Measurements from ENCODE around the gene CIAPIN1.
A peak's percentile ranks its signal among the peaks of the same experiment; 100 is the strongest.

CIAPIN1 gene

DNA sequence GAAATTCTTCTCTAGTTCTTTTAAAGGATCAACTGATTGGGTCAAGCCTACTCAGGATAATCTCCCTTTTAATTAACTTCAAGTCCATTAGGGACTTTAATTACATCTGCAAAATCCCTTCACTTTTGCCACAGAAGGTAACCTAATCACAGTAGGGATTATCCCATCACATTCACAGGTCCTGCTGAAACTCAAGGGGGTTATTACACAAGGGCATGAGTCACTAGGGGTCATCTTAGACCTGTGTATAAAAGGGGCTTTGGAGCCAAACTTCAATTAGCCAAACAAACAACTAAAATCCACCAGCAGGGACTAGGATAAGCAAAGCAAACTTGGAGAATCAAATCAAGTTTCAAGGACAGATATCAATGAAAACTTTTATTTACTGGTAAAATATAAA is 19.4 kb downstream of the CIAPIN1 start:
- Histone ChIP-seq H3K36me3 (ENCODE audit: control insufficient read depth, insufficient read depth, low read length) (peaks cover 27% of the 10 kb centered on the region), H3K4me3 (ENCODE audit: low read depth, low read length) (no peak overlapping the region), H3K4me1 (ENCODE audit: control insufficient read depth, insufficient read depth, low read length) (no peaks in the 10 kb centered on the region), H3K9ac (ENCODE audit: low read depth, low read length) (no peak overlapping the region), H3K27me3 (ENCODE audit: control insufficient read depth, insufficient read depth, low read length) (no peaks in the 10 kb centered on the region), H3K9me3 (ENCODE audit: control insufficient read depth, insufficient read depth, low read length) (no peaks in the 10 kb centered on the region)

DNA sequence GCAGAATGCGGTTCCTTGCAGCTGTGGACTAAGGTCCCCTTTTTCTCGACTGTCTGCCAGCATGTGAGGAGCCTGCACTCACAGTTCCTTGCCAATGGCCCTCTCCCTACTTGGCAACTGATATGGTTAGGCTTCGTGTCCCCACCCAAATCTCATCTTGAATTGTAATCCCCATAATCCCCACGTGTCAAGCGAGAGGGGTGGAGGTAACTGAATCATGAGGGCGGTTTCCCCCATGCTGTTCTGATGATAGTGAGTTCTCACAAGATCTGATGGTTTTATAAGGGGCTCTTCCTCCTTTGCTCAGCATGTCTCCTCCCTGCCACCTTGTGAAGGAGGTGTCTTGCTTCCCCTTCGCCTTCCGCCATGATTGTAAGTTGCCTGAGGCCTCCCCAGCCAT is 19.9 kb downstream of the CIAPIN1 start:
- H3K27me3 ChIP-seq (ENCODE audit: control insufficient read depth, insufficient read depth, low read length): no peaks in the 10 kb centered on the region
- H3K9me3 ChIP-seq (ENCODE audit: control insufficient read depth, insufficient read depth, low read length): no peaks in the 10 kb centered on the region
- no peak overlapping the region for H3K4me3 ChIP-seq (ENCODE audit: low read depth, low read length)
- peaks cover 2% of the 10 kb centered on the region for H3K4me1 ChIP-seq (ENCODE audit: control insufficient read depth, insufficient read depth, low read length)
- H3K36me3 ChIP-seq (ENCODE audit: control insufficient read depth, insufficient read depth, low read length): peaks cover 21% of the 10 kb centered on the region
- H3K9ac ChIP-seq (ENCODE audit: low read depth, low read length): no peak overlapping the region

- Histone ChIP-seq H3K4me1 (ENCODE audit: control insufficient read depth, insufficient read depth, low read length) (peaks cover 2% of the 10 kb centered on the region), H3K36me3 (ENCODE audit: control insufficient read depth, insufficient read depth, low read length) (peaks cover 17% of the 10 kb centered on the region), H3K9ac (ENCODE audit: low read depth, low read length) (no peak overlapping the region), H3K4me3 (ENCODE audit: low read depth, low read length) (no peak overlapping the region), H3K9me3 (ENCODE audit: control insufficient read depth, insufficient read depth, low read length) (no peaks in the 10 kb centered on the region), H3K27me3 (ENCODE audit: control insufficient read depth, insufficient read depth, low read length) (no peaks in the 10 kb centered on the region)
Observed at GRCh38 chr16:57426356-57426755, 20.8 kb downstream of the CIAPIN1 start.

DNA sequence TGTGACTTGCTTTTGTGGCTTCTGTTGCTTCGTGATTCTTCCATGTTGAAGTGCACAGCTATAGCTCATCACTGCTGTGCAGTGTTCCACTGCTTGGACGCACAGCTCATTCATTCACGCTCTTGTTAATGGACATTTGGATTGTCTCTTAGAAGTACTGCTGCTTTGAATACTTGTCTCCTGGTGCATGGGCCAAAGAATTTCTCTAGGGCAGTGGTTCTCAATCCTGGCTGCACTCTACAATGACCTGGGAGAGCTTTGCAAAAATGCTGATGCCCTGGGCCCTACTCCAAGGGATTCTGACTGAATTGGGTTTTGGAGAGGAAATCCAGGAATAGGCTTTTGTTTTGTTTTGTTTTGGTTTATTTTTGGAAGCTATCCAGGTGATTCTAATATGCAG is 22.6 kb downstream of the CIAPIN1 start:
- Histone ChIP-seq H3K4me1 (ENCODE audit: control insufficient read depth, insufficient read depth, low read length) (peaks cover 2% of the 10 kb centered on the region), H3K4me3 (ENCODE audit: low read depth, low read length) (no peak overlapping the region), H3K27me3 (ENCODE audit: control insufficient read depth, insufficient read depth, low read length) (no peaks in the 10 kb centered on the region), H3K9me3 (ENCODE audit: control insufficient read depth, insufficient read depth, low read length) (no peaks in the 10 kb centered on the region), H3K9ac (ENCODE audit: low read depth, low read length) (no peak overlapping the region), H3K36me3 (ENCODE audit: control insufficient read depth, insufficient read depth, low read length) (peaks cover 10% of the 10 kb centered on the region)

- peaks cover 8% of the 10 kb centered on the region for H3K4me1 ChIP-seq (ENCODE audit: control insufficient read depth, insufficient read depth, low read length)
- H3K27me3 ChIP-seq (ENCODE audit: control insufficient read depth, insufficient read depth, low read length): no peaks in the 10 kb centered on the region
- no peaks in the 10 kb centered on the region for H3K9me3 ChIP-seq (ENCODE audit: control insufficient read depth, insufficient read depth, low read length)
- no peak overlapping the region for H3K9ac ChIP-seq (ENCODE audit: low read depth, low read length)
- H3K36me3 ChIP-seq (ENCODE audit: control insufficient read depth, insufficient read depth, low read length): peaks cover under 1% of the 10 kb centered on the region
- H3K4me3 ChIP-seq (ENCODE audit: low read depth, low read length): no peak overlapping the region
Observed at GRCh38 chr16:57423152-57423551, 24.0 kb downstream of the CIAPIN1 start.

DNA sequence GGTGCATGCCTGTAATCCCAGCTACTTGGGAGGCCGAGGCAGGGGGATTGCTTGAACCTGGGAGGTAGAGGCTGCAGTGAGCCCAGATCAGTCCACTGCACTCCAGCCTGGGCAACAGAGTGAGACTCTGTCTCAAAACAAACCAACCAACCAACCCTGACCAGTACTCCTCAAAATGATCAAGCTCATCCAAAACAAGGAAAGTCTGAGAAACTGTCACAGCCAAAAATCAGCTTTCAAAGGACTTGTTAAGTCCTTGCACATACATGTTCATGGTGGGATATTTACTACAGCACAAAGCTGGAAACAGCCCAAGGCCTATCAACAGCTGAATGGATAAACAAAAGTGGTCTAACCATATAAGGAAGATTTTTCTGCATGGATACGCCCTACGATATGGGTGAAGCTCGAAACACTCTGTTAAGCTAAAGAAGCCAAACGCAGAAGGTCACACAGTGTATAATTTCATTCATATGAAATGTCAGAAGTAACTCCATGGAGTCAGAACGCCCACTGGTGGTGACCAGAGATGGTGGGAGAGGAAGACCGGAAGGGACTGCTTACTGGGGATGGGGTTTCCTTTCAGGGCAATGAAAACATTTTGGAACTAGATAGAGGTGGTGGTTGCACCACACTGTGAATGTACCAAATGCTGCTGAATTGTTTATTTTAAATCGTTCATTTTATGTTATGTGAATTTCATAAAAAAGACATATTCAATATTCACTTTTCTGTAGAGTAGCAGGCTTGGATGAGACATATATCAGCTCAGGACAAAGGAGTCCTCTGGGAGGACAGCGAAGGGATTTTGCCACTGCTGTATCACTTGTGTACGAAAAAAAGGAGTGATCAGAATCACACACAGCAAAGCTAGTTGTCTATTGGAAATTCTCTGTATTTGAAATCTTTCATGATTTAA is 24.9 kb downstream of the CIAPIN1 start:
- no peak overlapping the region for H3K4me3 ChIP-seq (ENCODE audit: low read depth, low read length)
- H3K36me3 ChIP-seq (ENCODE audit: control insufficient read depth, insufficient read depth, low read length): no peaks in the 10 kb centered on the region
- no peaks in the 10 kb centered on the region for H3K9me3 ChIP-seq (ENCODE audit: control insufficient read depth, insufficient read depth, low read length)
- H3K27me3 ChIP-seq (ENCODE audit: control insufficient read depth, insufficient read depth, low read length): no peaks in the 10 kb centered on the region
- H3K9ac ChIP-seq (ENCODE audit: low read depth, low read length): no peak overlapping the region
- H3K4me1 ChIP-seq (ENCODE audit: control insufficient read depth, insufficient read depth, low read length): peaks cover 8% of the 10 kb centered on the region

GRCh38 chr16:57419506-57419905 is 27.7 kb downstream of the CIAPIN1 start:
- Histone ChIP-seq H3K36me3 (ENCODE audit: control insufficient read depth, insufficient read depth, low read length) (no peaks in the 10 kb centered on the region), H3K27me3 (ENCODE audit: control insufficient read depth, insufficient read depth, low read length) (no peaks in the 10 kb centered on the region), H3K4me1 (ENCODE audit: control insufficient read depth, insufficient read depth, low read length) (peaks cover 8% of the 10 kb centered on the region), H3K4me3 (ENCODE audit: low read depth, low read length) (no peak overlapping the region), H3K9me3 (ENCODE audit: control insufficient read depth, insufficient read depth, low read length) (no peaks in the 10 kb centered on the region), H3K9ac (ENCODE audit: low read depth, low read length) (no peak overlapping the region)

DNA sequence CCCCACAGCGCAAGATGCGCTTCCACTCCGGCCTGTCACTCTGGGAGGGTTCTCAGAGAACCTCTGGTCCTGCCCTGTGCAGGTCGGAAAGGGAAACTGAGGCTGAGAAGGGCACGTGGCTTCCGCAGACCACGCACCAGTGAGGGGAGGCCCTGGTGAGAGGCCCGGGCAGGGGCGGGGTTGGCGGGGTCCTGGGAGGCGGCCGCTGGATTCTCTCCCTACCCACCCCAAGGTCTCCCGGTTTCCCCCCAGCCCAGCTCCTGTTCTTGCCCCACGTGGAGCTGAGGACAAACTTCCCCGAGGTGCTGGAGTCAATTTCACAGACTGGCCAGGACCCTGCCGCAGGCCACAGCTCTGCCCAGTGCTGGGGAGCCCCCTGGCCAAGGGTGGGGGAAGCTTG is 31.1 kb downstream of the CIAPIN1 start:
- Histone ChIP-seq H3K9me3 (ENCODE audit: control insufficient read depth, insufficient read depth, low read length) (no peaks in the 10 kb centered on the region), H3K4me1 (ENCODE audit: control insufficient read depth, insufficient read depth, low read length) (peaks cover 6% of the 10 kb centered on the region), H3K27me3 (ENCODE audit: control insufficient read depth, insufficient read depth, low read length) (no peaks in the 10 kb centered on the region), H3K9ac (ENCODE audit: low read depth, low read length) (peak overlapping the region; percentile 76), H3K36me3 (ENCODE audit: control insufficient read depth, insufficient read depth, low read length) (no peaks in the 10 kb centered on the region), H3K4me3 (ENCODE audit: low read depth, low read length) (no peak overlapping the region)

DNA sequence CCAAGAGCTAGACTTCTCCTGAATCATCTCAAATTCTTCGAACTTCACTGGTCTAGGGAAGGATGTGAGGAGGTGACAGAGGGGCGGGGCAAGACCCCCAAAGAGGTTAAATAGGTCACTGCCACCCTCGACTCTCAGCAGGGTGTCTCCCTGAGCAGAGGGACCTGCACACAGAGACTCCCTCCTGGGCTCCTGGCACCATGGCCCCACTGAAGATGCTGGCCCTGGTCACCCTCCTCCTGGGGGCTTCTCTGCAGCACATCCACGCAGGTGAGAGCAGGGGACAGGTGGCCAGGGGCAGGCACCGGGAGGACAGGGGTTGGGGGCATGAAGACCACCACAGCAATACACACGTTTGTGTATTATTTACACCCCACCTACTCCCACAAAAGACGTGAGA is 33.5 kb downstream of the CIAPIN1 start:
- Histone ChIP-seq H3K4me3 (ENCODE audit: low read depth, low read length) (no peak overlapping the region), H3K4me1 (ENCODE audit: control insufficient read depth, insufficient read depth, low read length) (peaks cover 2% of the 10 kb centered on the region), H3K9me3 (ENCODE audit: control insufficient read depth, insufficient read depth, low read length) (no peaks in the 10 kb centered on the region), H3K27me3 (ENCODE audit: control insufficient read depth, insufficient read depth, low read length) (no peaks in the 10 kb centered on the region), H3K36me3 (ENCODE audit: control insufficient read depth, insufficient read depth, low read length) (no peaks in the 10 kb centered on the region), H3K9ac (ENCODE audit: low read depth, low read length) (no peak overlapping the region)

- Histone ChIP-seq H3K9me3 (ENCODE audit: control insufficient read depth, insufficient read depth, low read length) (no peaks in the 10 kb centered on the region), H3K9ac (ENCODE audit: low read depth, low read length) (no peak overlapping the region), H3K4me1 (ENCODE audit: control insufficient read depth, insufficient read depth, low read length) (no peaks in the 10 kb centered on the region), H3K4me3 (ENCODE audit: low read depth, low read length) (no peak overlapping the region), H3K36me3 (ENCODE audit: control insufficient read depth, insufficient read depth, low read length) (no peaks in the 10 kb centered on the region), H3K27me3 (ENCODE audit: control insufficient read depth, insufficient read depth, low read length) (no peaks in the 10 kb centered on the region)
Observed at GRCh38 chr16:57413301-57413730, 33.9 kb downstream of the CIAPIN1 start.

- H3K9me3 ChIP-seq (ENCODE audit: control insufficient read depth, insufficient read depth, low read length): no peaks in the 10 kb centered on the region
- H3K4me3 ChIP-seq (ENCODE audit: low read depth, low read length): no peak overlapping the region
- no peaks in the 10 kb centered on the region for H3K4me1 ChIP-seq (ENCODE audit: control insufficient read depth, insufficient read depth, low read length)
- H3K27me3 ChIP-seq (ENCODE audit: control insufficient read depth, insufficient read depth, low read length): no peaks in the 10 kb centered on the region
- H3K36me3 ChIP-seq (ENCODE audit: control insufficient read depth, insufficient read depth, low read length): no peaks in the 10 kb centered on the region
- H3K9ac ChIP-seq (ENCODE audit: low read depth, low read length): no peak overlapping the region
Observed at GRCh38 chr16:57412584-57412983, 34.6 kb downstream of the CIAPIN1 start.

DNA sequence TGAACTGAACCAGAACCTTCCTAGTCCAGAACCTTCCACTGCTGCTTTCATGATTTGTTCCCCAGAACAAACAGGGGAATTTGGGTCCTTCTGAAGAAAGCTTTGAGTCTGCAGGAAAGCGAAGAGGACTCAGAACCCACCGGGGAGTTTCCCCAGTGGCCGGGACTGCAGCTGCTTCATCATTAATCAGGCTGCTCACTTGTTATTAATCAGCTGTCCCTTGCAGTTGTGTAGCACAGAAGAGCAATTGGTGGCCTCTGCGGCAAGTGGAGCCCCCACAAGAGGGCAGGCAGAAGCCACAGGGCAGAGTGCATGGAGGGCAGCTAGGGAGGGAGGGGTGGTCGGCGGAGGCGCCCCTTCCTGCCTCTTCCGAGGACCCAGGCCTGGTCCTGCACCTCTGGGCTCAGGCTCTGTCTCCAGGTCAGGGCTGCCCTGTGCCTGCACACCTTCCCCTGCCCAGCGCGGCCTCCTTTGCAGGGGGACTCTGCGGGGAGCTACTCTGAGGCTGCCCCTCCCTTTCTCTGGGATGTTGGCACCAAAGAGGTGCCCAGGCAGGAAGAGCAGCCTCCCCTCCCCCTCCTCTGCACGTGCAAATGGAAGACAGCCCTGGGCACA is 35.7 kb downstream of the CIAPIN1 start:
- H3K4me3 ChIP-seq (ENCODE audit: low read depth, low read length): no peak overlapping the region
- no peaks in the 10 kb centered on the region for H3K27me3 ChIP-seq (ENCODE audit: control insufficient read depth, insufficient read depth, low read length)
- no peaks in the 10 kb centered on the region for H3K4me1 ChIP-seq (ENCODE audit: control insufficient read depth, insufficient read depth, low read length)
- no peaks in the 10 kb centered on the region for H3K9me3 ChIP-seq (ENCODE audit: control insufficient read depth, insufficient read depth, low read length)
- H3K9ac ChIP-seq (ENCODE audit: low read depth, low read length): no peak overlapping the region
- no peaks in the 10 kb centered on the region for H3K36me3 ChIP-seq (ENCODE audit: control insufficient read depth, insufficient read depth, low read length)

All from iPS-15b (cell line).